ENCODE data around the gene SIAH2. TPM values are rescaled to one million over a fixed set of nuclear protein-coding genes. Genes with fewer than 3 reads are reported as not detected.

SIAH2 gene
- total and polyA plus RNA-seq, 2 of the 8 experiments (the other 6 are each of a cell fraction or from before 2014, with no cell fraction given), result 23.9 to 34.2 TPM

GRCh38 chr3:150771600-150771999 lies 8.6 kb upstream of the SIAH2 start:
- Histone ChIP-seq H3K4me3 (ENCODE audit: extremely low read depth in 1 of 4, insufficient read depth in 2 of 4, low read depth in 3 of 4, low read length in 4 of 4) (no peak overlapping the region), H2BK12ac (ENCODE audit: low read depth, low read length) (no peak overlapping the region), H3K9me3 (ENCODE audit: insufficient read depth in 2 of 2, low read depth in 1 of 2, low read length in 1 of 2) (peaks cover 3% of the 10 kb centered on the region in 2 experiments; a peak in 2 of 4 replicates), H3K4me1 (replicated peaks in 1 of 4; ENCODE audit: control insufficient read depth in 3 of 4, insufficient read depth in 4 of 4, low read length in 3 of 4) (peaks cover 0 to 2% (median 0%) of the 10 kb centered on the region in 4 experiments; a peak in 1 of 7 replicates), H3K36me3 (ENCODE audit: control insufficient read depth in 2 of 4, insufficient read depth in 4 of 4, low read length in 3 of 4) (no peaks in the 10 kb centered on the region), H3K79me1 (ENCODE audit: low read depth, low read length) (no peaks in the 10 kb centered on the region), H2AK5ac (ENCODE audit: low read depth, low read length) (no peak overlapping the region), H2AFZ (ENCODE audit: low read length) (no peak overlapping the region), H2BK120ac (replicated peaks; ENCODE audit: low read depth, low read length) (no peak overlapping the region), H3K14ac (ENCODE audit: insufficient read length) (no peak overlapping the region), H3K27me3 (replicated peaks in 1 of 4; ENCODE audit: control insufficient read depth in 3 of 4, extremely low read depth in 1 of 4, insufficient read depth in 3 of 4, low read length in 3 of 4) (no peaks in the 10 kb centered on the region), H4K91ac (replicated peaks; ENCODE audit: insufficient read length, low read length) (no peak overlapping the region), H3K27ac (ENCODE audit: low read depth, low read length) (no peak overlapping the region), H4K20me1 (replicated peaks in 1 of 2; ENCODE audit: control insufficient read depth in 1 of 2, insufficient read depth in 2 of 2, low read length in 2 of 2) (no peaks in the 10 kb centered on the region), H3K23me2 (ENCODE audit: low read depth, low read length) (no peaks in the 10 kb centered on the region), H2BK15ac (ENCODE audit: low read length) (no peak overlapping the region), H2BK20ac (ENCODE audit: low read length) (no peak overlapping the region), H3K79me2 (ENCODE audit: control insufficient read depth in 1 of 2, insufficient read depth in 2 of 2, low read length in 2 of 2) (no peaks in the 10 kb centered on the region), H3K9ac (replicated peaks in 1 of 4; ENCODE audit: extremely low read depth in 1 of 4, low read depth in 3 of 4, low read length in 3 of 4) (no peak overlapping the region), H4K8ac (ENCODE audit: extremely low read depth, insufficient read depth, low read length) (no peak overlapping the region; the same call in 1 of the 2 replicates), H4K5ac (ENCODE audit: insufficient read length, low read depth, low read length) (no peak overlapping the region), H3K4ac (replicated peaks; ENCODE audit: insufficient read length, low read depth, low read length) (no peak overlapping the region), H3K4me2 (ENCODE audit: insufficient read depth in 1 of 2, low read depth in 2 of 2, low read length in 2 of 2) (no peak overlapping the region), H3K56ac (replicated peaks; ENCODE audit: insufficient read length, low read depth, low read length) (no peak overlapping the region), H2BK5ac (ENCODE audit: low read depth, low read length) (no peak overlapping the region), H3K18ac (ENCODE audit: extremely low read depth, low read length) (no peak overlapping the region), H3K23ac (ENCODE audit: insufficient read length) (no peak overlapping the region)
- WGBS, 2 experiments (ENCODE audit: extremely low coverage in 1 of 2, insufficient coverage in 1 of 2, insufficient read length in 1 of 2, insufficient replicate concordance in 2 of 2, low coverage in 1 of 2, low lambda C conversion rate in 2 of 2, missing lambda C conversion rate in 1 of 2), result 79% methylated on average over 2 of the region's 2 CpGs; no CpG with 5 or more reads in 1 of the 2 experiments
- CTCF ChIA-PET (ENCODE audit: partially characterized antibody), result interaction anchor here (0.8 to 1.9 kb wide), 8 partner anchors 10 to 251 kb away, joined by 3 to 7 read pairs (median 4); no protein-coding TSS in a partner anchor
- POLR2A ChIA-PET (ENCODE audit: partially characterized antibody), result interaction anchor here (1.0 to 1.1 kb wide), 2 partner anchors 10 to 166 kb away, joined by 3 to 6 read pairs; no protein-coding TSS in a partner anchor
- DNase-seq (ENCODE audit: low read depth in 1 of 2, low spot score in 2 of 2) (no peak), FAIRE-seq (no peak)
- no peak for TF ChIP-seq HDAC6 (IDR thresholded peaks at IDR 0.05; ENCODE audit: low read depth, low read length)
- TF ChIP-seq POLR2A (IDR thresholded peaks at IDR 0.05; ENCODE audit: control extremely low read depth in 1 of 2, low read depth in 2 of 2, low read length in 2 of 2), result no peak
- TF ChIP-seq TAF7 (optimal IDR thresholded peaks at IDR 0.05; ENCODE audit: borderline replicate concordance, low read depth, low read length), result no peak
- no peak for TF ChIP-seq SAP30 (IDR thresholded peaks at IDR 0.05; ENCODE audit: insufficient read depth, insufficient replicate concordance, low read length)
